Left lobe of liver (tissue), 2 donors: ENCODE measurements around the gene NHERF2. TPM values are rescaled to one million over a fixed set of nuclear protein-coding genes. Genes with fewer than 3 reads are reported as not detected.
A peak's percentile ranks its signal among the peaks of the same experiment; 100 is the strongest.

Experiments
- ATAC-seq: fragments of 200-7000 bp; cut with Tn5 transposase; one replicate; pipeline ENCODE4 v1.9.1; 2020; ENCODE audit warnings: mild to moderate bottlenecking, moderate library complexity
- DNase-seq: peaks from one replicate; pipeline ENCODE4 v3.0.0-alpha.2; 2020; ENCODE audit warnings: low spot score
- total RNA-seq: library from RNA; stranded (reverse); gene quantifications from one replicate; pipeline ENCODE4 v1.2.1, GENCODE V29; 2021
- donor health status: DM: no; HTN: no; CAD: no; lungs with moderate emphysema.
- donor health status: DM: no; HTN: yes; CAD: no.

The NHERF2 gene
- total RNA-seq, 1 donor from 2014 or later: 334 TPM

GRCh38 chr16:1990351-1991134, 36.2 kb upstream of the NHERF2 start:
- DNase-seq (no peak), ATAC-seq (no peak)

GRCh38 chr16:1991135-1991551, 35.6 kb upstream of the NHERF2 start:
- ATAC-seq: no peak
- DNase-seq: no peak

GRCh38 chr16:1991588-1991947, 35.1 kb upstream of the NHERF2 start:
- DNase-seq: no peak
- no peak for ATAC-seq

GRCh38 chr16:1991948-1992703, 34.6 kb upstream of the NHERF2 start:
- peak; percentile 86 for DNase-seq
- ATAC-seq: peak; percentile 73

- no peak for ATAC-seq
- DNase-seq: no peak
Measured at GRCh38 chr16:1992704-1993317, 33.9 kb upstream of the NHERF2 start.

GRCh38 chr16:1993731-1994131, 33.0 kb upstream of the NHERF2 start:
- DNase-seq (peak; percentile 75), ATAC-seq (peak; percentile 69)

GRCh38 chr16:1997494-1998359, 29.0 kb upstream of the NHERF2 start:
- DNase-seq: no peak
- no peak for ATAC-seq

- ATAC-seq: no peak
- no peak for DNase-seq
Measured at GRCh38 chr16:1998360-1998835, 28.3 kb upstream of the NHERF2 start.

GRCh38 chr16:1998852-1999801, 27.6 kb upstream of the NHERF2 start:
- DNase-seq (no peak), ATAC-seq (no peak)

- DNase-seq: no peak
- ATAC-seq: no peak
Measured at GRCh38 chr16:1999866-2000514, 26.7 kb upstream of the NHERF2 start.

GRCh38 chr16:2001035-2001434, 25.7 kb upstream of the NHERF2 start:
- DNase-seq (no peak), ATAC-seq (no peak)

- DNase-seq (no peak), ATAC-seq (no peak)
Measured at GRCh38 chr16:2001456-2002355, 25.0 kb upstream of the NHERF2 start.

GRCh38 chr16:2002406-2003230, 24.1 kb upstream of the NHERF2 start:
- DNase-seq: no peak
- ATAC-seq: no peak

GRCh38 chr16:2003231-2003826, 23.4 kb upstream of the NHERF2 start:
- no peak for DNase-seq
- ATAC-seq: no peak

GRCh38 chr16:2003827-2004641, 22.7 kb upstream of the NHERF2 start:
- DNase-seq: peak; percentile 86
- ATAC-seq: peak; percentile 84
